ENCODE results near the gene HPD. TPM values are rescaled to one million over a fixed set of nuclear protein-coding genes. Genes with fewer than 3 reads are reported as not detected.

HPD gene
- total and polyA plus RNA-seq, 4 donors = 0.88 to 4.0 (median 1.2) TPM; not detected in 1

DNA sequence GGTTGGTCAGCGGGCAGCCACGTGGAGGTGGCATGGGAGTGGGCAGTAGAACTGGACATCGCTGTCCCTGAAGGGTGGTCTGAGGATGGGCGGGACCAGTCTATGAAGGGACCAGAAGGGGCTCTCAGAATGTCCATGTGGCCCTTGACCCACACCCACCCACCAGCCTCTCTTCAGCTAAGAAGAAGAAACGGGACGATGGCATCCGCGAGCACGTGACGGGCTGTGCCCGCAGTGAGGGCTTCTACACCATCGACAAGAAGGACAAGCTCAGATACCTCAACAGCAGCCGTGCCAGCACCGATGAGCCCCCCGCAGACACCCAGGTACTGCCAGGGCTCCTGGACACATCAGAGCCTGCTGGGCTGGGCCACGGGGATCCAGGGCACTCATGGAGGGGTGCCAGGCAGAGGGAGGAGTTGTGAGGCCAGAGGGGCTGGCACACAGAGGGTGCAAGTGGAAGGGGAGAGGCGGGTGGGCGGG is 33.6 kb downstream of the HPD start:
- Histone ChIP-seq H3K27me3 (ENCODE audit: control insufficient read depth in 3 of 3, insufficient read depth in 3 of 3, low read length in 2 of 3) (no peaks in the 10 kb centered on the region), H3K9ac (ENCODE audit: insufficient read depth in 1 of 2, low read length in 2 of 2) (no peak overlapping the region), H3K4me3 (no peak overlapping the region), H3K27ac (ENCODE audit: low read depth in 1 of 2, low read length in 1 of 2) (no peak overlapping the region), H3K9me3 (ENCODE audit: control insufficient read depth in 4 of 4, insufficient read depth in 3 of 4, low read length in 3 of 4) (no peaks in the 10 kb centered on the region), H3K36me3 (ENCODE audit: control insufficient read depth in 4 of 4, insufficient read depth in 4 of 4, low read length in 4 of 4) (peaks cover 15 to 74% (median 38%) of the 10 kb centered on the region in 4 donors), H3K4me1 (ENCODE audit: control insufficient read depth in 5 of 5, insufficient read depth in 5 of 5, low read length in 5 of 5) (no peaks in the 10 kb centered on the region)
- ATAC-seq (ENCODE audit: insufficient read depth, low FRiP score) = no peak
- TF ChIP-seq, protein P1, sequence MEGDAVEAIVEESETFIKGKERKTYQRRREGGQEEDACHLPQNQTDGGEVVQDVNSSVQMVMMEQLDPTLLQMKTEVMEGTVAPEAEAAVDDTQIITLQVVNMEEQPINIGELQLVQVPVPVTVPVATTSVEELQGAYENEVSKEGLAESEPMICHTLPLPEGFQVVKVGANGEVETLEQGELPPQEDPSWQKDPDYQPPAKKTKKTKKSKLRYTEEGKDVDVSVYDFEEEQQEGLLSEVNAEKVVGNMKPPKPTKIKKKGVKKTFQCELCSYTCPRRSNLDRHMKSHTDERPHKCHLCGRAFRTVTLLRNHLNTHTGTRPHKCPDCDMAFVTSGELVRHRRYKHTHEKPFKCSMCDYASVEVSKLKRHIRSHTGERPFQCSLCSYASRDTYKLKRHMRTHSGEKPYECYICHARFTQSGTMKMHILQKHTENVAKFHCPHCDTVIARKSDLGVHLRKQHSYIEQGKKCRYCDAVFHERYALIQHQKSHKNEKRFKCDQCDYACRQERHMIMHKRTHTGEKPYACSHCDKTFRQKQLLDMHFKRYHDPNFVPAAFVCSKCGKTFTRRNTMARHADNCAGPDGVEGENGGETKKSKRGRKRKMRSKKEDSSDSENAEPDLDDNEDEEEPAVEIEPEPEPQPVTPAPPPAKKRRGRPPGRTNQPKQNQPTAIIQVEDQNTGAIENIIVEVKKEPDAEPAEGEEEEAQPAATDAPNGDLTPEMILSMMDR (IDR thresholded peaks at IDR 0.05; ENCODE audit: control extremely low read depth, extremely low read depth) = no peak
- WGBS, 2 donors = 91 to 92% methylated on average over 18 of the region's 18 CpGs
- no peak for DNase-seq

DNA sequence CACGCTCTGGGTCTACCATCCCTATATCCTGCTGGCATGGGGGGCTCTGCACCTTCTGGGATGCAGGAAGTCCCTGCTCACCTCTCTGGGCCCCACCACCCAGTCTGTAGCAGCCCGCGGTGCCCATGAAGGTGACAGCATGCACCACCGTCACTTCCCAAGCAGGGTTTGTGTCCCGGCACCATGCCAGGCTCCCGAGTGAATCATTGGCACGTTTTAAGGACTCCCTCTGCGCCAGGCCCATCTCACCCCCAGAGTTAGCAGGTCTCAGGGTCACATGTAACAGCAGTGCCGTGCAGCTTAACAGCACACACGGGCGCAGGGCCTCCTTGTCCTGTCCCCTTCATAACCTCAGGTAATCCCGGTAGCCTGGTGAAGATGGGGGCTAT is 34.9 kb downstream of the HPD start:
- no peak overlapping the region for H3K9ac ChIP-seq (ENCODE audit: insufficient read depth in 1 of 2, low read length in 2 of 2)
- WGBS, 2 donors = 85 to 86% methylated on average over 12 of the region's 12 CpGs
- TF ChIP-seq, protein P1 (IDR thresholded peaks at IDR 0.05; ENCODE audit: control extremely low read depth, extremely low read depth) = no peak
- H3K4me3 ChIP-seq = no peak overlapping the region
- DNase-seq (no peak), ATAC-seq (ENCODE audit: insufficient read depth, low FRiP score) (no peak)
- no peaks in the 10 kb centered on the region for H3K9me3 ChIP-seq (ENCODE audit: control insufficient read depth in 4 of 4, insufficient read depth in 3 of 4, low read length in 3 of 4)
- H3K27me3 ChIP-seq (ENCODE audit: control insufficient read depth in 3 of 3, insufficient read depth in 3 of 3, low read length in 2 of 3) = no peaks in the 10 kb centered on the region
- peaks cover 12 to 74% (median 35%) of the 10 kb centered on the region in 4 donors for H3K36me3 ChIP-seq (ENCODE audit: control insufficient read depth in 4 of 4, insufficient read depth in 4 of 4, low read length in 4 of 4)
- H3K4me1 ChIP-seq (ENCODE audit: control insufficient read depth in 5 of 5, insufficient read depth in 5 of 5, low read length in 5 of 5) = no peaks in the 10 kb centered on the region
- no peak overlapping the region for H3K27ac ChIP-seq (ENCODE audit: low read depth in 1 of 2, low read length in 1 of 2)

DNA sequence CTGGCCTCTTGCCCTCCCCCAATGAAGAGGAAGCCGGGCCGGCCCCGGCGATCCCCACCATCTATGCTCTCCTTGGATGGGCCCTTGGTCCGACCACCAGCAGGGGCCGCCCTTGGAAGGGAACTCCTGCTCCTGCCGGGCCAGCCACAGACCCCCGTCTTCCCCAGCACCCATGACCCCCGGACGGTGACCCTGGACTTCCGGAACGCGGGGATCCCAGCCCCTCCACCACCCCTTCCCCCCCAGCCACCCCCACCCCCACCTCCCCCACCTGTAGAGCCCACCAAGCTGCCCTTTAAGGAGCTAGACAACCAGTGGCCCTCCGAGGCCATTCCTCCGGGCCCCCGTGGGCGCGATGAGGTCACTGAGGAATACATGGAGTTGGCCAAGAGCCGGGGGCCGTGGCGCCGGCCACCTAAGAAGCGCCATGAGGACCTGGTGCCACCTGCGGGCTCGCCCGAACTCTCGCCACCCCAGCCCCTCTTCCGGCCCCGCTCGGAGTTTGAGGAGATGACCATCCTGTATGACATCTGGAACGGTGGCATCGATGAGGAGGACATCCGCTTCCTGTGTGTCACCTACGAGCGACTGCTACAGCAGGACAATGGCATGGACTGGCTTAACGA is 35.4 kb downstream of the HPD start:
- 88 to 92% methylated on average over 33 to 36 of the region's 36 CpGs for WGBS, 2 donors
- TF ChIP-seq, protein P1 (IDR thresholded peaks at IDR 0.05; ENCODE audit: control extremely low read depth, extremely low read depth) = no peak
- Histone ChIP-seq H3K27ac (ENCODE audit: low read depth in 1 of 2, low read length in 1 of 2) (no peak overlapping the region), H3K4me1 (ENCODE audit: control insufficient read depth in 5 of 5, insufficient read depth in 5 of 5, low read length in 5 of 5) (no peaks in the 10 kb centered on the region), H3K36me3 (ENCODE audit: control insufficient read depth in 4 of 4, insufficient read depth in 4 of 4, low read length in 4 of 4) (peaks cover 12 to 70% (median 30%) of the 10 kb centered on the region in 4 donors), H3K27me3 (ENCODE audit: control insufficient read depth in 3 of 3, insufficient read depth in 3 of 3, low read length in 2 of 3) (no peaks in the 10 kb centered on the region), H3K9ac (ENCODE audit: insufficient read depth in 1 of 2, low read length in 2 of 2) (no peak overlapping the region), H3K4me3 (no peak overlapping the region), H3K9me3 (ENCODE audit: control insufficient read depth in 4 of 4, insufficient read depth in 3 of 4, low read length in 3 of 4) (no peaks in the 10 kb centered on the region)
- no peak for DNase-seq
- ATAC-seq (ENCODE audit: insufficient read depth, low FRiP score) = no peak

All from lung (tissue), 12 donors.